Stimulated activated CD8-positive, alpha-beta memory T cell treated with anti-CD3 and anti-CD28 coated beads, Interleukin-2, amount 100 ng/mL, for 1 hour (primary cell): Measurements from ENCODE around the gene PLXDC2.

Source experiments
- DNase-seq, 2 donors: peaks; one replicate each; pipeline ENCODE4 v3.0.0-alpha.2; 2020; ENCODE audit warnings: low read depth in 2 of 2

The PLXDC2 gene

GRCh38 chr10:20276127-20276979, 460.1 kb downstream of the PLXDC2 start:
- no peak for DNase-seq

GRCh38 chr10:20277820-20278219, 461.6 kb downstream of the PLXDC2 start:
- no peak for DNase-seq

- DNase-seq: no peak
These were observed 465.3 kb downstream of the PLXDC2 start for GRCh38 chr10:20281579-20281978.

DNA sequence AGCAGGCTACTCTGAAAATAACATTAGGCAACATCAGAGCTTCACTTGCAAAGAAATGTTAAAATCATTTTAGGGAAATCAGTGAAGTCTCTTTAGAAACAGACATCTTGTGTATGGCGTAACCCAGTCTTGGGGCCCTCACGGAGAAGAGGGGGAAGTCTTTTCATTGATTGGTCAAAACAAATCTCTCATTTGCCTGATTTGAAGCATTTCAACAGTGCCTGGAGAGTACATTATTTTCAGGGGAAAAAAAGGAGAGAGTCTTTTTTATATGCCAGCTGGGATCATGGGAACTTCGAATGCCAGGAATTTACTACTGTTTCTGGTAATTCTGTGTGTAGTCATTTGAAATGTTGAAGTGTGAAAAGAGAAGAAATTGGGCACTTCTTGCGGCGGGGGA, 471.4 kb downstream of the PLXDC2 start:
- no peak for DNase-seq

- no peak for DNase-seq
These were observed 471.8 kb downstream of the PLXDC2 start for GRCh38 chr10:20288060-20288459.

DNA sequence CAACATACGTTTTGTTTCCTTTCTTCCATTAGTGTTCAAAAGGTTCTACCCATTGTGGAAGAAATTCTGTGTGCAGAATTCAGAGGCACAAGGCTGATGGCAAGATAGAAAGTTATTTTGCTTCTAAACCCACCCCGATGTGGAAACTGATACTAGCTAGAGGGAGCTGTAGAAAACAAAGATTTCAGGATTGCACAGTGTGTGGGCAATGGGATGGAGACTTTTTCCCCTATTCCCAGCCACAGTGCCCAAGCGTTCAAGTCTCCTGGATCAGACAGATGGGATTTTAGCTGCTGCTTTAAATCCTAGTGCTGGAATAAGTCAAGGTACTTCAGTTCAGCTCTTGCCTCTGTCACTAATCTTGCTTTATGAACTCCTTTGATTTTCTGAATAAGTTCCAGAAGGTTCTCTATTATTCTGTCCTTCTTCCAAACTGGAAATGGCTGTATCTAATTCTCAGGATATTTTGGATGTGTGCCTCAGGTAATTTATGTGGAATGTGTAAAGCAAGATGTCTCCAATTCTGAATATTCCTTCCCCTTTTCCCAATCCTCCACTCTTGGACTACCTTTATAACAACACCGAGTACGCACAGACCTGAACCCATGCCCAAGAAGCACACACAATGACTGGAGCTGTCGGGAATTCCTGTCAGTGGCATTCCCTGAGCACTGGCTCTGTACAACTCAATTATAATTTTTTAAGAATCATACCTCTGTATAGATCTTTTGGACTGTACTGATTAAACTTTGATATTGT, 473.0 kb downstream of the PLXDC2 start:
- no peak for DNase-seq

- no peak for DNase-seq
These were observed 482.2 kb downstream of the PLXDC2 start for GRCh38 chr10:20298417-20298816.

DNA sequence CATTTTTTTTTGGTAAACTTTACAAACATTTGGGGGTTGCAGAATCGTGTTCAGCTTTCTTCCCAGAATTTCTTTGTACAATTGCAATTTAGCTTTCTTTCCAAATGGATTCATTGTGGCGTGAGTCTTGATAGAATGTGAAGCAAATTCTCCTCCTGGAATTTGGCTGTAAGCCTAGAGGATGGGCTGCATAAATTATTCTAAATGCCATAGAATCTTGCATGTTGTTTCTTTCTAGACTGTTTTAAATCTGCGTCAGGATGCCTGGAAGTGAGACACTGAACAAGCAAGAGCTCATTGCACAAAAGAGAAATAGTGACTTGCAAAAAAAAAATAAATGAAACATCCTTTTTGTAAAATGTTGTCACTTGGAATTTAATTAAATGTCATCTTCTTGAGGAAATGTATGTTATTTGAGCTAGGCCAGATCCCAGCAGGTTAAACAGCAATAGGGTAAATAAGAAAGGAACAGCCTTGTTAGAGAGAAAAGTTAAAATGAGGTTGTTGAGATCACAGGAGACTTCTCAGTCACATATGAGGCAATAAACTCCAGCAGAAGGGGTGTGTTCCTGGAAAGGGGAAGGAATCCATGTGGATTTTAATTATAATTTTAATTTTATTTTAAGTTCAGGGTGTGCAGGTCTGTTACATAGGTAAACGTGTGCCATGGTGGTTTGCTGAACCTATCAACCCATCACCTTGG, 483.0 kb downstream of the PLXDC2 start:
- DNase-seq: no peak

DNA sequence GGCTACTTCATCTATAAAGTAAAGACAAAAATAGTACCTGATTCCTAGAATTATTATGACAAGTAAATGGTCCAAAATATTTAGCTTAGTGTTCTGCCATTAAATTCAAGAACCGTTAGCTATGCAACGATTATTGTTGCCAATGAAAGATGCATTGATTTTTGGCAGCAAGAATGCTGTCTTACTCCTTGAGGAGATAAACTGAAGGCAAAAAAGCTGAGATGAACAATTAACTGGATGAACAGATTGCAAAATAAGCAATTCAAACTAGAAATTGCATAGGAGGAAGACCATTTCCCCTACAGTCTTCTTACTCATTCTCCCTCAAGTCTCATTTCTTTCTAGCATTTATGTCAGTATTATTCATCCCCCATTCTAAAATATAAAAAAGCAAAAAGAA, 484.5 kb downstream of the PLXDC2 start:
- no peak for DNase-seq

GRCh38 chr10:20302033-20302432, 485.8 kb downstream of the PLXDC2 start:
- DNase-seq: no peak

- DNase-seq: no peak
These were observed 487.4 kb downstream of the PLXDC2 start for GRCh38 chr10:20303453-20304152.

- DNase-seq: no peak
These were observed 497.4 kb downstream of the PLXDC2 start for GRCh38 chr10:20313665-20314064.

- no peak for DNase-seq
These were observed 498.2 kb downstream of the PLXDC2 start for GRCh38 chr10:20314431-20314830.

- no peak for DNase-seq
These were observed 511.7 kb downstream of the PLXDC2 start for GRCh38 chr10:20327954-20328353.

DNA sequence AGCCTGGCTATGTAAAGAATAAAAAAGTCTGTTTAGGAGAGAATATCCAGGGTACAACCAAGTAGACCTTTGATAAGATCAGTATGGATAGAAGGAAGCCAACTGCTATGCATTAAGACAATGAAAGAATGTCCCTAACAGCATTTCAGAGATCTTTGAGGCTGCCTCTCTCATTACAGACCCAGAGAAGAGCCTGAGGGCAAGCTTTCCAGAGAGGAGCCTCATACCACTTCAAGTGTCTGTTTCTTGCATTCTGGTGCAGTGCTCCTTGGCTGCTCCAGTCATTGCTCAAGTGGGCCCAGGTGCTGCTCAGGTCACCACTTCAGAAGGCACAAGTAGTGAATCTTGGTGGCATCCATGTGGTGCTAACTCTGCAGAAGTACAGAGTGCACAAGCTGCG, 514.0 kb downstream of the PLXDC2 start:
- DNase-seq: no peak

DNA sequence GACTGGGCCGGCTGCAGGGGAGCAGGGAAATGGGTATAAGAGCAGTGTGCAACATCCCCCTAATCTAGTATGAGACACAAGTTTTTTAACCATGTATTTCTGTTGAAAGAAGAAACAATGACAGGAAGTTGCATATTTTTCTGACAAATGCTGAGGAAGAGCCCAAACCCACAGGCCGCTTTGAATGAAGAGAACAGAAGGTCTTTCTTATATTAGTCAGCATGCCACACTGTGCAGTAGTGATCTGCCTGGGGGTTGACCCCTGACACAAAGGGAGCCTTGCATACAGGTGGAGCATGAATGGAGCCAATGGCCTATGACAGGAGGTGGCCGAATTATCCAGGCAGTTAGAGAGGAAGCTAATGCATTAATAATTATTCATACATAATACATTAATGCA, 518.3 kb downstream of the PLXDC2 start:
- no peak for DNase-seq
